Chondrocyte (in vitro differentiated cells): ENCODE measurements around the gene UVRAG. TPM values are rescaled to one million over a fixed set of nuclear protein-coding genes. Genes with fewer than 3 reads are reported as not detected.

Source experiments
- DNase-seq: peaks from one replicate; pipeline ENCODE4 v3.0.0; 2021; ENCODE audit warnings: mixed read lengths, low spot score
- H3K27ac Mint-ChIP-seq: one replicate; pipeline ENCODE4 v1.8.0; 2021; ENCODE audit warnings: mild to moderate bottlenecking, moderate library complexity, mixed read lengths; ENCODE audit not compliant: unreplicated experiment
- H3K27me3 Mint-ChIP-seq: 2 replicates; pipeline ENCODE4 v1.8.0; 2021; ENCODE audit warnings: low read depth, mixed read lengths
- H3K36me3 Mint-ChIP-seq: 2 replicates; pipeline ENCODE4 v1.8.0; 2021; ENCODE audit warnings: low read depth, mixed read lengths
- H3K4me1 Mint-ChIP-seq: 2 replicates; pipeline ENCODE4 v1.8.0; 2021; ENCODE audit warnings: low read depth, mild to moderate bottlenecking, mixed read lengths
- H3K4me3 Mint-ChIP-seq: one replicate; pipeline ENCODE4 v1.8.0; 2021; ENCODE audit warnings: mild to moderate bottlenecking, moderate library complexity, mixed read lengths; ENCODE audit not compliant: unreplicated experiment
- H3K9me3 Mint-ChIP-seq: 2 replicates; pipeline ENCODE4 v1.8.0; 2021; ENCODE audit warnings: low read depth, mixed read lengths
- CTCF ChIP-seq: fragments of 200-600 bp; sonication (generic); IDR thresholded peaks from 2 replicates; pipeline ENCODE4 v1.5.0; 2021; ENCODE audit warnings: antibody characterized with exemption, mild to moderate bottlenecking, moderate library complexity
- total RNA-seq: library from RNA; stranded (reverse); gene quantifications from 3 replicates; pipeline ENCODE4 v1.2.1, GENCODE V29; 2021

Gene UVRAG
- total RNA-seq, 1 donor from 2014 or later, result 16.9 TPM

- no peak overlapping the region for H3K27ac Mint-ChIP-seq
- no peaks in the 10 kb centered on the region for H3K9me3 Mint-ChIP-seq
- no peak overlapping the region for H3K4me3 Mint-ChIP-seq
- peaks cover 19% of the 10 kb centered on the region for H3K4me1 Mint-ChIP-seq
- no peak for TF ChIP-seq CTCF
- H3K27me3 Mint-ChIP-seq, result no peaks in the 10 kb centered on the region
- DNase-seq, result no peak
- H3K36me3 Mint-ChIP-seq, result no peaks in the 10 kb centered on the region
These were observed 17.0 kb downstream of the UVRAG start for GRCh38 chr11:75831915-75832502.

GRCh38 chr11:75834728-75835127 is 19.7 kb downstream of the UVRAG start:
- H3K9me3 Mint-ChIP-seq, result no peaks in the 10 kb centered on the region
- TF ChIP-seq CTCF, result no peak

GRCh38 chr11:75836417-75836816 is 21.4 kb downstream of the UVRAG start:
- DNase-seq, result no peak
- Mint-ChIP-seq H3K27ac (no peak overlapping the region), H3K9me3 (no peaks in the 10 kb centered on the region), H3K4me1 (peaks cover 13% of the 10 kb centered on the region), H3K27me3 (no peaks in the 10 kb centered on the region), H3K36me3 (no peaks in the 10 kb centered on the region), H3K4me3 (no peak overlapping the region)
- no peak for TF ChIP-seq CTCF

More at GRCh38 chr11:75834728-75835127, 19.7 kb downstream of the UVRAG start:
- no peaks in the 10 kb centered on the region for H3K27me3 Mint-ChIP-seq
- H3K4me3 Mint-ChIP-seq, result no peak overlapping the region
- no peak for DNase-seq
- no peaks in the 10 kb centered on the region for H3K36me3 Mint-ChIP-seq
- H3K27ac Mint-ChIP-seq, result no peak overlapping the region
- peaks cover 8% of the 10 kb centered on the region for H3K4me1 Mint-ChIP-seq

- H3K4me3 Mint-ChIP-seq, result no peak overlapping the region
- TF ChIP-seq CTCF, result no peak
- H3K27ac Mint-ChIP-seq, result no peak overlapping the region
- no peaks in the 10 kb centered on the region for H3K36me3 Mint-ChIP-seq
- peaks cover 18% of the 10 kb centered on the region for H3K4me1 Mint-ChIP-seq
- no peaks in the 10 kb centered on the region for H3K27me3 Mint-ChIP-seq
- DNase-seq, result no peak
- no peaks in the 10 kb centered on the region for H3K9me3 Mint-ChIP-seq
These were observed 24.8 kb downstream of the UVRAG start for GRCh38 chr11:75839851-75840250.

GRCh38 chr11:75840522-75840921 is 25.5 kb downstream of the UVRAG start:
- no peak overlapping the region for H3K4me3 Mint-ChIP-seq
- peak overlapping the region; percentile 36 for H3K27ac Mint-ChIP-seq
- peaks cover 15% of the 10 kb centered on the region for H3K4me1 Mint-ChIP-seq
- H3K27me3 Mint-ChIP-seq, result no peaks in the 10 kb centered on the region
- no peaks in the 10 kb centered on the region for H3K36me3 Mint-ChIP-seq
- DNase-seq, result no peak
- H3K9me3 Mint-ChIP-seq, result no peaks in the 10 kb centered on the region
- TF ChIP-seq CTCF, result no peak
